Keratinocyte (primary cell): Measurements from ENCODE around the gene EFCAB8. TPM values are rescaled to one million over a fixed set of nuclear protein-coding genes. Genes with fewer than 3 reads are reported as not detected.

Experiments
- DNase-seq: peaks from one replicate; pipeline ENCODE4 v3.0.0-alpha.2; 2011; ENCODE audit warnings: low read depth, missing footprints, low spot score
- FAIRE-seq: peaks from 2 replicates; lab custom pipeline; 2011; peaks lifted over from hg19 to GRCh38; lab: Jason Lieb, UNC
- H2AFZ ChIP-seq: 2 replicates; pipeline ENCODE4 v1.6.0; 2012; ENCODE audit warnings: low read length, control low read depth, inconsistent platforms; ENCODE audit not compliant: control insufficient read depth
- H3K27ac ChIP-seq: 2 replicates; pipeline ENCODE4 v1.5.1; 2011; ENCODE audit warnings: low read length; ENCODE audit not compliant: control insufficient read depth, insufficient read depth
- H3K27me3 ChIP-seq: 3 replicates; pipeline ENCODE4 v1.6.0; 2011; ENCODE audit warnings: low read length; ENCODE audit not compliant: control insufficient read depth, insufficient read depth; ENCODE audit errors: extremely low read depth
- H3K36me3 ChIP-seq, 2 experiments: 2 replicates in 1 of 2; 3 replicates in 1 of 2; pipeline ENCODE4 v1.5.1; 2011; ENCODE audit warnings: low read length in 2 of 2, mild to moderate bottlenecking in 1 of 2; ENCODE audit not compliant: control insufficient read depth in 2 of 2, insufficient read depth in 2 of 2; ENCODE audit errors: extremely low read depth in 1 of 2
- H3K4me1 ChIP-seq: 3 replicates; pipeline ENCODE4 v1.5.1; 2011; ENCODE audit warnings: low read length; ENCODE audit not compliant: control insufficient read depth, insufficient read depth; ENCODE audit errors: extremely low read depth
- H3K4me2 ChIP-seq: 3 replicates; pipeline ENCODE4 v1.6.0; 2011; ENCODE audit warnings: low read depth, low read length; ENCODE audit not compliant: control insufficient read depth, insufficient read depth; ENCODE audit errors: extremely low read depth
- H3K4me3 ChIP-seq, 3 experiments: fragments of 200-600 bp in 1 of 3; sonication (generic) in 1 of 3; 2 replicates in 2 of 3; 3 replicates in 1 of 3; pipeline ENCODE4 v1.5.1; 2011 to 2016; ENCODE audit warnings: low read length in 3 of 3, mild to moderate bottlenecking in 3 of 3, control low read depth in 2 of 3, inconsistent platforms in 1 of 3, low read depth in 1 of 3, mixed read lengths in 1 of 3, mixed run types in 1 of 3, moderate library complexity in 1 of 3; ENCODE audit not compliant: control insufficient read depth in 2 of 3, insufficient read depth in 2 of 3; ENCODE audit errors: extremely low read depth in 1 of 3
- H3K79me2 ChIP-seq: 2 replicates; pipeline ENCODE4 v1.6.0; 2012; ENCODE audit warnings: low read length; ENCODE audit not compliant: control insufficient read depth, insufficient read depth
- H3K9ac ChIP-seq: 3 replicates; pipeline ENCODE4 v1.6.0; 2011; ENCODE audit warnings: low read length; ENCODE audit not compliant: control insufficient read depth, insufficient read depth; ENCODE audit errors: extremely low read depth
- H3K9me1 ChIP-seq: 3 replicates; pipeline ENCODE4 v1.6.0; 2011; ENCODE audit warnings: low read length; ENCODE audit not compliant: control insufficient read depth, insufficient read depth; ENCODE audit errors: extremely low read depth
- H3K9me3 ChIP-seq: 2 replicates; pipeline ENCODE4 v1.5.1; 2012; ENCODE audit warnings: low read depth, low read length; ENCODE audit not compliant: control insufficient read depth
- H4K20me1 ChIP-seq: 3 replicates; pipeline ENCODE4 v1.6.0; 2011; ENCODE audit warnings: low read length; ENCODE audit not compliant: control insufficient read depth, insufficient read depth; ENCODE audit errors: extremely low read depth
- CTCF ChIP-seq, 3 experiments: IDR thresholded peaks in 1 of 3; conservative IDR thresholded peaks in 1 of 3; optimal IDR thresholded peaks in 1 of 3; 2 replicates in 2 of 3; 3 replicates in 1 of 3; pipeline versions ENCODE3 to v1.5.1; 2011; ENCODE audit warnings: low read length in 3 of 3, mild to moderate bottlenecking in 3 of 3, moderate library complexity in 2 of 3, control low read depth in 1 of 3, inconsistent platforms in 1 of 3; ENCODE audit not compliant: insufficient read depth in 2 of 3; ENCODE audit errors: extremely low read depth in 1 of 3
- EZH2 ChIP-seq: IDR thresholded peaks from one replicate; pipeline ENCODE4 v1.6.1; 2012; ENCODE audit warnings: inconsistent platforms, mild to moderate bottlenecking, low read length, moderate library complexity
- dilution Hi-C: fragments of 300-500 bp; cut with MboI; formaldehyde crosslinking; loops from one replicate; pipeline ENCODE4 v1.7.0; 2020; ENCODE audit warnings: low sequenced_read_pairs; ENCODE audit not compliant: extremely low pct_ligation_motif_present
- polyA plus RNA-seq, 5 experiments: library from polyadenylated mRNA; depleted of rRNA in 3 of 5; stranded (reverse) in 3 of 5; stranded (forward) in 1 of 5; unstranded in 1 of 5; fragments of >200 nt; gene quantifications; 1 replicate in 1 of 5; 2 replicates in 3 of 5; 3 replicates in 1 of 5; pipeline versions ENCODE4 v1.2.1 to v1.2.3, GENCODE V29; 2011 to 2012; ENCODE audit warnings: missing spikeins in 2 of 5, low read depth in 1 of 5, low replicate concordance in 1 of 5

Gene EFCAB8
- polyA plus RNA-seq, 1 donor (not counting 4 experiments of a cell fraction or from before 2014, with no cell fraction given): 0.03 TPM

DNA sequence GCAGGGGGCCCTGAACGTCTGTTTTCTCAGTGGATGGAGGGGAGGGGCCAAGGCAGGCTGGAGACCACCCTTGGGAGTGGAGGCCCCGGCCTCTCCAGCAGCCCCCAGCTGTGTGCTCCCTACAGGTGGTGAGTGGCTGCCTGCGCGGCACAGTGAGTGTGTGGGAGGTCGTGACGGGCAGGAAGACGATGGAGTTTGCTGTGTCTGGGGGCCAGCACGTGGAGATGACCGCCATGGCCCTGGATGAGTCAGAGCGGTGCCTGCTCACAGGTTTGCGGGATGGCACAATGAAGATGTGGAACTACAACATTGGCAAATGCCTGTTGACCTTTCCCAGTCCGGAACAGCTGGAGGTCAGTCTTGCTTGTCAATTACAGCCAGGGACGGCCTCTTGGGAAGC is 52.6 kb downstream of the EFCAB8 start:
- TF ChIP-seq EZH2: no peak
- no peak for TF ChIP-seq CTCF (optimal IDR thresholded peaks at IDR 0.05 in 1 of 3, IDR thresholded peaks at IDR 0.05 in 1 of 3, conservative IDR thresholded peaks at IDR 0.05 in 1 of 3; ENCODE audit: extremely low read depth in 1 of 3, insufficient read depth in 2 of 3, low read length in 3 of 3)
- no peaks in the 10 kb centered on the region for H3K9me1 ChIP-seq
- H2AFZ ChIP-seq: no peak overlapping the region
- H4K20me1 ChIP-seq: no peaks in the 10 kb centered on the region
- H3K4me2 ChIP-seq: no peak overlapping the region
- DNase-seq (no peak), FAIRE-seq (no peak)
- dilution Hi-C loops: no loop called here
- H3K27ac ChIP-seq: no peak overlapping the region
- H3K36me3 ChIP-seq: no peaks in the 10 kb centered on the region
- H3K79me2 ChIP-seq: no peaks in the 10 kb centered on the region
- no peak overlapping the region for H3K9ac ChIP-seq
- H3K27me3 ChIP-seq: no peaks in the 10 kb centered on the region
- H3K4me1 ChIP-seq: no peaks in the 10 kb centered on the region
- H3K9me3 ChIP-seq: peaks cover 3% of the 10 kb centered on the region
- no peak overlapping the region for H3K4me3 ChIP-seq

DNA sequence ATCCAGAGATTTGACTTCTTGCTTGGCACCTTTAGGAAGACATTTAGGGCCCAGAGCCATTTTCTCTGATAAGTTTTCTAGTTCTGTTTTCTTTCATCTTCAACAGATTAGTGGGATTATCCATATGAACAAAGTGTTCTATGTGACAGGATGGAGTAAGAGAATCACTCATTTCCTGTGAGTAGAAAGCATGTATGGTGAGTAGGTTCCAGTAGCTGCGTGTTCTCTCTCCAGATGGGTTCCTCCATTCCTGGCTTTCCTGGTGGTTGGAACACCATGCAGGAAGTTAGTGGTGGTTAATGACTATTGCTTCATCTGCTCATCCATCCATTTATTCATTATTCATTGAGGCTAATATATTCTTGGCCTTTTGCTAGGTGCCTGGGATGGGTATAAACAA is 54.0 kb downstream of the EFCAB8 start:
- no peak overlapping the region for H3K4me2 ChIP-seq
- FAIRE-seq (no peak), DNase-seq (no peak)
- H2AFZ ChIP-seq: no peak overlapping the region
- H3K27me3 ChIP-seq: no peaks in the 10 kb centered on the region
- no peak overlapping the region for H3K4me3 ChIP-seq
- peaks cover 3% of the 10 kb centered on the region for H3K9me3 ChIP-seq
- TF ChIP-seq CTCF (optimal IDR thresholded peaks at IDR 0.05 in 1 of 3, IDR thresholded peaks at IDR 0.05 in 1 of 3, conservative IDR thresholded peaks at IDR 0.05 in 1 of 3; ENCODE audit: extremely low read depth in 1 of 3, insufficient read depth in 2 of 3, low read length in 3 of 3): no peak
- TF ChIP-seq EZH2: no peak
- no peaks in the 10 kb centered on the region for H3K4me1 ChIP-seq
- no peak overlapping the region for H3K9ac ChIP-seq
- no peak overlapping the region for H3K27ac ChIP-seq
- H3K9me1 ChIP-seq: no peaks in the 10 kb centered on the region
- H3K36me3 ChIP-seq: no peaks in the 10 kb centered on the region
- no peaks in the 10 kb centered on the region for H4K20me1 ChIP-seq
- H3K79me2 ChIP-seq: no peaks in the 10 kb centered on the region
- dilution Hi-C loops: no loop called here
